Neuronal stem cell (in vitro differentiated cells): ENCODE results near the gene SAFB2.

Experiments
- DNase-seq: peaks from one replicate; pipeline ENCODE4 v3.0.0-alpha.2; 2013; ENCODE audit warnings: low spot score
- H2AFZ ChIP-seq: one replicate; pipeline ENCODE4 v1.6.1; 2013; ENCODE audit warnings: mild to moderate bottlenecking, low read length, inconsistent platforms
- H2AK5ac ChIP-seq: 2 replicates; pipeline ENCODE4 v1.6.1; 2013; ENCODE audit warnings: low read depth, mild to moderate bottlenecking, inconsistent platforms, low read length, moderate library complexity, mixed read lengths
- H2BK120ac ChIP-seq: 2 replicates; pipeline ENCODE4 v1.6.1; 2013; ENCODE audit warnings: low read depth, mild to moderate bottlenecking, inconsistent platforms, low read length, moderate library complexity, mixed read lengths
- H2BK12ac ChIP-seq: one replicate; pipeline ENCODE4 v1.6.1; 2013; ENCODE audit warnings: low read length, inconsistent platforms
- H2BK15ac ChIP-seq: 2 replicates; pipeline ENCODE4 v1.6.1; 2013; ENCODE audit warnings: mild to moderate bottlenecking, low read length, inconsistent platforms, mixed read lengths
- H2BK5ac ChIP-seq: one replicate; pipeline ENCODE4 v1.6.1; 2013; ENCODE audit warnings: inconsistent platforms, mild to moderate bottlenecking, low read length, moderate library complexity
- H3K14ac ChIP-seq: one replicate; pipeline ENCODE4 v1.6.1; 2013; ENCODE audit warnings: low read length, inconsistent platforms
- H3K18ac ChIP-seq: 2 replicates; pipeline ENCODE4 v1.6.1; 2013; ENCODE audit warnings: low read length, inconsistent platforms
- H3K23ac ChIP-seq: 2 replicates; pipeline ENCODE4 v1.6.1; 2013; ENCODE audit warnings: low read depth, mild to moderate bottlenecking, mixed read lengths, low read length, inconsistent platforms; ENCODE audit not compliant: poor library complexity
- H3K27ac ChIP-seq: replicated peaks from 3 replicates; pipeline ENCODE4 v1.5.1; 2013; ENCODE audit warnings: low read length, inconsistent platforms
- H3K27me3 ChIP-seq, 3 experiments: 2 replicates each; pipeline ENCODE4 v1.6.1; 2013; ENCODE audit warnings: low read length in 3 of 3, mild to moderate bottlenecking in 2 of 3, inconsistent platforms in 1 of 3, low read depth in 1 of 3, mixed read lengths in 1 of 3, moderate library complexity in 1 of 3; ENCODE audit not compliant: control insufficient read depth in 3 of 3, insufficient read depth in 3 of 3
- H3K36me3 ChIP-seq, 2 donors: replicated peaks in 1 of 2; 2 replicates each; pipeline ENCODE4 v1.6.1; 2013; ENCODE audit warnings: low read length in 2 of 2; ENCODE audit not compliant: control insufficient read depth in 2 of 2, insufficient read depth in 2 of 2
- H3K4ac ChIP-seq: 2 replicates; pipeline ENCODE4 v1.6.1; 2013; ENCODE audit warnings: inconsistent platforms, mild to moderate bottlenecking, low read length, moderate library complexity
- H3K4me1 ChIP-seq, 2 donors: 1 replicate in 1 of 2; 2 replicates in 1 of 2; pipeline ENCODE4 v1.6.1; 2013; ENCODE audit warnings: low read length in 2 of 2, low read depth in 1 of 2; ENCODE audit not compliant: control insufficient read depth in 2 of 2, insufficient read depth in 1 of 2
- H3K4me2 ChIP-seq: one replicate; pipeline ENCODE4 v1.6.1; 2013; ENCODE audit warnings: mild to moderate bottlenecking, low read length, inconsistent platforms; ENCODE audit not compliant: insufficient read depth, poor library complexity, severe bottlenecking
- H3K4me3 ChIP-seq, 2 donors: 2 replicates each; pipeline ENCODE4 v1.5.1; 2013; ENCODE audit warnings: low read length in 2 of 2, mild to moderate bottlenecking in 2 of 2, inconsistent platforms in 1 of 2, moderate library complexity in 1 of 2
- H3K79me1 ChIP-seq: one replicate; pipeline ENCODE4 v1.6.1; 2013; ENCODE audit warnings: low read depth, mild to moderate bottlenecking, inconsistent platforms, low read length, moderate library complexity
- H3K9ac ChIP-seq: one replicate; pipeline ENCODE4 v1.6.1; 2013; ENCODE audit warnings: mild to moderate bottlenecking, low read depth, low read length, inconsistent platforms; ENCODE audit not compliant: poor library complexity
- H3K9me3 ChIP-seq, 2 donors: replicated peaks in 1 of 2; 2 replicates each; pipeline versions ENCODE3 to v1.6.1; 2013; ENCODE audit warnings: low read length in 2 of 2, mild to moderate bottlenecking in 2 of 2, inconsistent platforms in 1 of 2, low read depth in 1 of 2, mixed read lengths in 1 of 2, moderate library complexity in 1 of 2; ENCODE audit not compliant: control insufficient read depth in 2 of 2, insufficient read depth in 1 of 2
- H4K8ac ChIP-seq: one replicate; pipeline ENCODE4 v1.6.1; 2013; ENCODE audit warnings: low read depth, mild to moderate bottlenecking, inconsistent platforms, low read length, moderate library complexity
- H4K91ac ChIP-seq: one replicate; pipeline ENCODE4 v1.6.1; 2013; ENCODE audit warnings: low read length, low read depth, mild to moderate bottlenecking, inconsistent platforms; ENCODE audit not compliant: poor library complexity
- WGBS, 2 donors: extraction: QIAGEN DNeasy Blood & Tissue Kit; methylation state at CpG; one replicate each; pipeline ENCODE4 v1.1.7; 2013; ENCODE audit warnings: missing lambda C conversion rate in 2 of 2, mixed read lengths in 1 of 2; ENCODE audit not compliant: insufficient read length in 2 of 2, insufficient replicate concordance in 1 of 2; ENCODE audit errors: extremely low coverage in 2 of 2; 5-methylcytosine and 5-hydroxymethylcytosine counted together

SAFB2 gene

DNA sequence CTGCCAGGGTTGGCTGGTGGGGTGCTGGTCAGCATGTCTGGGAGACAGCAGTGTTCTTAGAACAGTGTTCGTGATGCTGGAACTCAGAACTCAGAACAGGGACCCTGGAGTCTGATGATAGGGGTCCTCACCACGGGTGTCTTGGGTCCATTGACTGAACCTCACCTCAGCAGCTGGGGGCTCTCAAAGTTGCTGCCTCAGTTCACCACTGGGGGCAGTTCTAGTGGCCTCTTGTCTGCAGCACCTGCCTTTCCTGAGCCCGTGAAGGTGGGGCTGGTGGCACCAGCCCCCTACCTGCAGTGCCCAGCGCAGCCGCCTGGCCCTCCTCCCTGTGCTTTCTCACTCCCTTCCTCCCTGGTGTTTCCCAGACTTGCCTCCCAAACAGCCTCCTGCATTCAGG lies 28.8 kb upstream of the SAFB2 start:
- no peak overlapping the region for H4K91ac ChIP-seq
- H3K27ac ChIP-seq: no peak overlapping the region
- H3K79me1 ChIP-seq: peaks cover 7% of the 10 kb centered on the region
- H3K4me3 ChIP-seq: no peak overlapping the region
- no CpG with 5 or more reads among the region's 5 CpGs for WGBS, 2 donors
- no peak overlapping the region for H3K9ac ChIP-seq
- no peak overlapping the region for H3K4me2 ChIP-seq
- no peak overlapping the region for H3K23ac ChIP-seq
- no peak overlapping the region for H3K4ac ChIP-seq
- H3K18ac ChIP-seq: no peak overlapping the region
- H3K36me3 ChIP-seq: peaks cover 59 to 92% of the 10 kb centered on the region in 2 donors
- no peak for DNase-seq
- H3K4me1 ChIP-seq: no peaks in the 10 kb centered on the region
- H2BK120ac ChIP-seq: no peak overlapping the region
- H3K27me3 ChIP-seq: no peaks in the 10 kb centered on the region
- H2AFZ ChIP-seq: no peak overlapping the region
- H4K8ac ChIP-seq: no peak overlapping the region
- peak overlapping the region; percentile 35 for H2BK5ac ChIP-seq
- H3K9me3 ChIP-seq: no peaks in the 10 kb centered on the region
- peak overlapping the region; percentile 17 for H2AK5ac ChIP-seq
- H2BK15ac ChIP-seq: no peak overlapping the region
- H3K14ac ChIP-seq: no peak overlapping the region
- no peak overlapping the region for H2BK12ac ChIP-seq

DNA sequence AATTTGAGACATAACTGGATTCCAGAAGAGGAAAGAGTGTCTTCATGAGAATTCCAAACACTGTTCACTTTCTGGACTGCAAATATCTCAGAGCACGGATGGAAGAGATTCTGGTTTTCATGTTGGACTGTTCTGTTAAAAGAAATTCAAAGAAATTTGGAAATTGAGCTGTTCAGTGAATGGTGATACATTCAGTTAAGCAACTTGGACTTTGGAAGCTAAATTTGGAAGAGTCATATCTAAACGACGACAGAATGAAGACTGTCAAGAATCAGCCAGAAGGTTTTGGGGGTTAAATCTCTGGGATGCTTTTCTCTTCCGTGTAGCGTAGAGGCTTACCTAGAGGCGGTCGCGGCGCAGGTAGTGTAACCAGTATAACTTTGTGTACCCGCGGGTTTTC lies 25.9 kb upstream of the SAFB2 start:
- Histone ChIP-seq H2BK12ac (no peak overlapping the region), H2BK5ac (no peak overlapping the region), H3K9me3 (no peaks in the 10 kb centered on the region), H2AK5ac (no peak overlapping the region), H3K27ac (no peak overlapping the region), H3K4ac (no peak overlapping the region), H3K4me2 (no peak overlapping the region), H3K18ac (no peak overlapping the region), H2AFZ (no peak overlapping the region), H2BK15ac (no peak overlapping the region), H3K4me3 (no peak overlapping the region), H3K79me1 (peaks cover 6% of the 10 kb centered on the region), H4K8ac (no peak overlapping the region), H3K36me3 (peaks cover 56 to 92% of the 10 kb centered on the region in 2 donors), H3K9ac (no peak overlapping the region), H3K4me1 (no peaks in the 10 kb centered on the region), H3K23ac (no peak overlapping the region), H3K14ac (no peak overlapping the region), H3K27me3 (no peaks in the 10 kb centered on the region), H2BK120ac (no peak overlapping the region), H4K91ac (no peak overlapping the region)
- WGBS, 2 donors: no CpG with 5 or more reads among the region's 11 CpGs
- no peak for DNase-seq

DNA sequence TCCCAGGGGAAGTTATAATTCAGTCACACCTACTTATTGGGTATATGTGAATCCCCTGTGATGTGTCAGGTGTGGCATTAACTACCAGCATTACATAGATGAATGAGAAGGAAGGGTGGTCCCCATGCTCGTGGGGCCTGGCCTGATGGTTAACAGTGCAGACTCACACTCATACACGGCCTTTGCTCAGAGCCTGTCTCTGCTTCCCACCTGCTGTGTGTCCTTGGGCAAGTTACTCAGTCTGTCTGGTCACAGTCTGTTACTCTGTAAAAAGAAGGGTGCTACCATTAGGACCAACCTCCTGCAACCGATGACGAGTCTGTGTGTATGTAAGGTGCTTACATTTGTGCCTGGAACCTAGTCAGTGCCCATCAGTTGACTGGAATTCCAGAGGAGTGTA lies 24.1 kb upstream of the SAFB2 start:
- no peak overlapping the region for H2AK5ac ChIP-seq
- H3K23ac ChIP-seq: no peak overlapping the region
- H3K27me3 ChIP-seq: no peaks in the 10 kb centered on the region
- H3K4me3 ChIP-seq: no peak overlapping the region
- H3K18ac ChIP-seq: no peak overlapping the region
- H4K91ac ChIP-seq: no peak overlapping the region
- no peak overlapping the region for H3K27ac ChIP-seq
- H2AFZ ChIP-seq: no peak overlapping the region
- no peak for DNase-seq
- no peaks in the 10 kb centered on the region for H3K9me3 ChIP-seq
- H3K36me3 ChIP-seq: peaks cover 48 to 92% of the 10 kb centered on the region in 2 donors
- no peak overlapping the region for H2BK120ac ChIP-seq
- no peak overlapping the region for H3K14ac ChIP-seq
- no peak overlapping the region for H4K8ac ChIP-seq
- H3K9ac ChIP-seq: no peak overlapping the region
- no peak overlapping the region for H2BK12ac ChIP-seq
- no peak overlapping the region for H2BK15ac ChIP-seq
- no peak overlapping the region for H3K4ac ChIP-seq
- WGBS, 2 donors: no CpG with 5 or more reads among the region's 4 CpGs
- H3K4me2 ChIP-seq: no peak overlapping the region
- no peak overlapping the region for H2BK5ac ChIP-seq
- H3K4me1 ChIP-seq: no peaks in the 10 kb centered on the region
- peaks cover 3% of the 10 kb centered on the region for H3K79me1 ChIP-seq

DNA sequence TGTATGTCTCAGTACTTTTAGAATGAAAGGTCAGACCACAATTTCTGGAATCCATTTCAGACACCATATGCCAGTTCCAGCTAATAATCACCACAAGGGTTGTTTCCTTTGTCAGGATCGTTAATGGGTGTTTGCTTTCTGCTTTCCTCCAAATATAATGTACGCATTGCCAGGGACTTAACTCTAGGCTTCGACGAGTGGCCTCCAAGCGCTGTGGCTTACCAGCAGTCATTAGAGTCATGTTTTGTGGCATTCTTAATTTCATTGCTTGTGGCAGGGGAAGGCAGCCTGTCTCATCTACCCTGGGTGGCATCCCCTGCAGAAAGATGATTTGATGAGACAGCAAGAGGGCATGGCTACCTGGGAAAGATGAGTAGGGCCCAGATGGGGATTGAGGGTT lies 22.8 kb upstream of the SAFB2 start:
- Histone ChIP-seq H3K4me3 (no peak overlapping the region), H3K27ac (no peak overlapping the region), H2AFZ (no peak overlapping the region), H2BK120ac (no peak overlapping the region), H2BK5ac (no peak overlapping the region), H3K27me3 (no peaks in the 10 kb centered on the region), H4K91ac (no peak overlapping the region), H3K79me1 (peaks cover 6% of the 10 kb centered on the region), H2BK12ac (no peak overlapping the region), H3K23ac (no peak overlapping the region), H4K8ac (no peak overlapping the region), H3K14ac (no peak overlapping the region), H3K9ac (no peak overlapping the region), H3K18ac (no peak overlapping the region), H2AK5ac (no peak overlapping the region), H3K4me1 (no peaks in the 10 kb centered on the region), H3K36me3 (peaks cover 43 to 91% of the 10 kb centered on the region in 2 donors), H3K4ac (no peak overlapping the region), H3K9me3 (no peaks in the 10 kb centered on the region), H2BK15ac (no peak overlapping the region), H3K4me2 (no peak overlapping the region)
- DNase-seq: no peak
- no CpG with 5 or more reads among the region's 5 CpGs for WGBS, 2 donors
